ENCODE data around the gene CFAP157.

CFAP157 gene

DNA sequence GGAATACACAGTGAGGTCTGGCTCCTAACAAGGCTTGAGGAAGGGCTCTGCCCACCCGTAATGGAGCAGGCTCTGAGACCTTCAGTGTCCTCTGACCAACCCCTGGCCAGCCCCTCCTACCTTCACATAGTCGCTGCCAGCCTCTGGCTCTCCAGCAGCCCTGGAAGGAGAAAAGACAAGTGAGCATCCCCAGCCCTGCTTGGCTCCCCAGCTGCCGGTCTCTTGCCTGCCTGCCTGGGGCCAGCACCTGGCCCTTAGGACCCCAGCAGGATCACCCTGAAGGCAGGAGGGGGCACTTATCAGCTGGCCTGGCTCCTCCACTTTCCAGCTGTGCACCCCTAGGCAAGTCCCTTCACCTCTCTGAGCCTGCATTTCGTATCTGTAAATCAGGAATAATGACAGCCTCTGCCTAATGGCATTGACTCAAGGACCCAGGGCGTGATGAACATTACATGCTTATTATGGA is 54.7 kb downstream of the CFAP157 start:
- no peak for DNase-seq (ENCODE audit: low read depth in 2 of 2)

DNA sequence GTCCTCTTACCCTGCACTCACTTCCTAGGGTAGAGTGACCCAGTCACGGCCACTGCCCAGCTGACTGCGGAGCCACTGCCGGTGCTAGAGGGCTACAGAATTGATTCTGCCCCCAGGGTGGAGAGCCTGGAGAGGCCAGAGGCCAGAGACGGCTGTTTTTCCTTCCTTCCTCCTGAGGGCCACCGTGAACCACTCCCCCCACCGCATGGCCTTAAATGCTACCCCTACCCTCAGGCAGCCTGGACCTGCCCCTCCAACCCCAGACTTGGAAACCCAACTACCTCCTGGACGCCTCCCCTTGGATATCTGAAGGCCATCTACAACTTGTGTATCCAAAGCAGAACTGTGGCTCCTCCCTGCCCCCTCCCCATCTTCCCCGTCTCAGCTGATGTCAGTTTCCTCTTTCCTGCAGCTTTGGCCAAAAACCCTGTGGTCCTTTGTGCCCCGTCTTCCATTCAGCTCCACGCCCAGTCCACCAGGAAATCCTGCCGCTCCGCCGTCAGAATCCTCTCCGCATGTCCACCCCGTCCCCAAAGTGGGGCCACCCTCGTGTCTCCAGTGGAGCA is 55.4 kb downstream of the CFAP157 start:
- DNase-seq (ENCODE audit: low read depth in 2 of 2), result no peak

DNA sequence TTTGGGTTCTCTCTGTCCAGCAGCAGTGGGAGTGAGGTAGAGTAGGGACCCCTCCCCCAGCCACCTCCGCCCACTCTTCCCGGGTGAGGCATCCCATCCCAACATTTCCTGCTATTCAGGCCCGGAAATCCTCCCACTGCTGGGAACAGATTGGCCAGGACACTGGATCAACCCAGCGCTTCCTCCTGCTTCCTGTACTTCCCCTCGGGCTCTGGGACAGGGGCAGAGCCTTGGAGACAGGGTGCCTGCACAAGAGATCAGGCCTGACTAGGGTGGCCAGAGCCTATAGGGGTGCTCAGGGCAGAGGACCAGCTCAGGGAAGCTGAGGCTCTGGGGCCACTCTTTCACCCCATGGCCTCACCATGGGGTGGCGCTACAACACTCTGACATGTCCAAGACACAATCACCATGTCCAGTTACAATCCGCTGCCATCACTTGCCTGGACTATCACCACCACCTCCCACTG is 57.2 kb downstream of the CFAP157 start:
- no peak for DNase-seq (ENCODE audit: low read depth in 2 of 2)

DNA sequence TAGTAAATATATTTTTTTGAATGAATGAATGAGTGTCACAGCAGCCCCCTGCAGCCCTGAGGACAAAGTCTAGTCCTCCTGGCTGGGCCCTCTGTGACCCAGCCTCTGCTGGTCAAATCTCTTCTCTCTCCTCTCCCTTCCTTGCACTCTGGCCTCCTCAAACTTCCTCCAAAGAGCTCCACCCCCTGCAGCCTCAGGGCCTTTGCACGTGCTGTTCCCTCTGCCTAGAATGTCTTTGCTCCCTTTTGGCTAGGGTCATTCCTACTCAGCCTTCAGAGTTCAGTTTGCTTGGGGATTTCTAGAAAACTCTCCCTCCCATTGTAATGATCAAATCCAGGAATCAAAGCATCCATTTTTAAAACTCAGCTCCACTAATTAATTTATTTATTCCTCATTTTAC is 58.6 kb downstream of the CFAP157 start:
- DNase-seq (ENCODE audit: low read depth in 2 of 2), result no peak
